CD4-positive, alpha-beta T cell treated with Interleukin-17A for 4 hours (primary cell): Measurements from ENCODE around the gene SNX4.
"Not testable (repeated sequence)": the region's sequence is repeated elsewhere in the genome, so short reads cannot be mapped to it uniquely, and the experiment has no call there.

Experiments used
- DNase-seq: peaks from one replicate; pipeline ENCODE4 v3.0.0-alpha.2; 2020; ENCODE audit warnings: mixed read lengths

SNX4 gene

DNA sequence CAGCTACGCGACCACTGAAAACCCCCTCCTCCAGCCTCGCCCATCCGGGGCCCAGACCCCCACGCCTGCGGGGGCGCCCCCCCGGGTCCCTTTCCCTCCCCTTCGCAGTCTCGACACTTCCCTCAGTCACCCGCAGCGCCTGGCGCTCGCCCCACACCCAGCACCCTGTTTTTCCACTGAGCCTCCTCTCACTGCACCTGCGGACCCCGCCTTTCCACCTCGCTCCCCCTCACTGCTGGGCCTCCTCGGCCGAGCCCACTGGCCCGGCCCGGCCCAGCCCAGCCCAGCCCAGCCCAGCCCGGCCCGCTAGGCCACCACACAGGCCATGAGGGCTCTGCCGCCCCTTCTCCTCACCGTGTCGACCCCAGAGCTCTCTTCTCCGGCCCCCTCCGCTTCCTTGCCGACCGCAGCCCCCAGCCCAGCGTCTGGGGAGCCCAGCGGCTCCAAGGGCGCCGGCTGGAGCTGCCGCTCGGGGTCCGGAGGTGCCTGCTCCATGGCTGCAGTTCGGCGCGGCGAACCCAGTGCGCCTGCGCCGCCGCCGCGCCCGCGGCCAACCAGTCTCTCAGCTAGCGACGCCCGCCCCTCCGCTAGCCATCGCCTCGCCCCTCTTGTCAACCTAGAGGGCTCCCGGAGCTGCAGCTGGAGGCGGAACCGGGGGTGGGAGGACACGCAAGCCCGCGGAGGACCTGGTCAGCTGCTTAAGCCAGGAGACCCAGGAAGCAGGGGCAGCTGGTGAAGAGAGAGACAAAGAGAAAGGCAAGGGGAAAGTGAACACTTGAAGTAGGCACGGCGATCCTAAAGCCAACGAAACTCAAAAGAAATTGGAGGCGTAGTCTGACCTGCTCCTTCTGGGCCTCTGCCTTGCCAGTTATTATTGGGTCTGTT lies at the start of gene SNX4:
Gene SNX4 (minus strand): TSS at position 525 of the 885 bp plus-strand sequence. CDS start 30 bp downstream, at position 495.
- DNase-seq = peak; percentile 91

- no peak for DNase-seq
These were observed 36.3 kb upstream of the SNX4 start for GRCh38 chr3:125556314-125556713.

DNA sequence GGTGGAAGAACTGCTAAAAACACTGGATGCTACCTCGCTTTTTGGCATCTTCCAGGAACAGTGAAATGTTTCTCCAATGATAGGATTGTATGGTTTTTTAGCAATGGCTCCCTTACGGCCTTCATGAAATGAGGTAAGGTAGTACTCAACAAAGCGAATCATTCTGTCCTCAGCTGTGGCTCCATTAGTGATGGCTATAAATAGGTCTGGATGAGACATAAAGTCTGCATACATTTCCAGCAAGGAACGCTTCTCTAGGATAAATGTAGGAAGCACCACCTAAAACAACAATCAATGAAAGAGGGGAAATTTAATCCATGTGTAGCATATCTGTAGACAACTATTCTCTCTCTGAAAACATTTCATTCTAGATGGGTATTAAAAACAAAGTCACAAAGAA lies 32.4 kb upstream of the SNX4 start:
- no peak for DNase-seq

DNA sequence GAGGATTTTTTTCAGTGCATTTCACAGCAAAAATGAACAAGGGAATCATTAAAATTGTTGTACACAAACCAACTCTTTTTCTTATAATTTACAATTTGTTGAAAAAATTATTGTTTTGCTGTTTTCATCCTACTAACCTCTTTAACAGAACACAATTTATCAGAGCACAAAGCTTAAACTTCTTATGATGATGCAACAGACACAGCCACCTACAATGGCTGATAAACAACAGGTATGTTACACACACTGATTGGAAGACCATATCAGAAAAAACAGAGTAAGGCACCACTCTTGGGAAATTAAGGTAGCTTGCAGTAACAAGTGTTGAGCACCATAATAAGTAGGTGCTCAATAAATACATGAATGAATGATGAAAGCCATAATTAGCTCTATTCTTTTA lies 8.9 kb upstream of the SNX4 start:
- DNase-seq = no peak

DNA sequence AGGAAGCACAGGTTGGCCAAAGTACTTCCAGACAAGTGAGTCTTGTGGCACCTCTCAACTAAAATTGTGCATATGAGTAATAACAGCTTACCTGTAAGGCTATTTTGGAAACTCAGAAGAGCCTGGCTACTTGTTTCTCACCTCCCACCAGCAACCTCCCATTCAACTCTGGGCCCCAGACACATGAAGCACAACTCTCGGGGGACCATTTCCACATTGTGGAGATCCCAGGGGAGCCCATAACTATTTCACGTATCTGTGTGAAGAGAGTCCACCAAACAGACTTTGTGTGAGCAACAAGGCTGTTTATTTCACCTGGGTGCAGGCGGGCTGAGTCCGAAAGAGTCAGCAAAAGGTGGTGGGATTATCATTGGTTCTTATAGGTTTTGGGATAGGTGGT lies 5.2 kb upstream of the SNX4 start:
- DNase-seq = no peak

GRCh38 chr3:125520563-125520919 lies 539 bp upstream of the SNX4 start:
- DNase-seq = not testable (repeated sequence)

DNA sequence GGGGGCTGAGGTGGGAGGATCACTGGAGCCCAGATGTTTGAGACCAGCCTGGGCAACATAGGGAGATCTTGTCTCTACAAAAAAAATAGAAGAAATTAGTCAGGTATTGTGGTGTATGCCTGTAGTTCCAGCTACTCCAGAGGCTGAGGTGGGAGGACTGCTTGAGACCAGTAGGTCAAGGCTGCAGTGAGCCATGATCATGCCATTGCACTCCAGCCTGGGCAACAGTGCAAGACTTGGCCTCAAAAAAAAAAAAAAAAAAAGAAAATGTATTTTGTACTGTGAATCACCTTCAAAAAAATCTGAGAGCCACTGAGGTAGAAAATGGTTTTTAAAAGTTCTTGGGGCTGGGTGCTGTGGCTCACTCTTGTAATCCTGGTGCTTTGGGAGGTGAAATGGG lies 4.6 kb downstream of the SNX4 start:
- DNase-seq = no peak

- DNase-seq = no peak
These were observed 6.4 kb downstream of the SNX4 start for GRCh38 chr3:125513490-125514115.

GRCh38 chr3:125512135-125512920 lies 7.7 kb downstream of the SNX4 start:
- peak; percentile 9 for DNase-seq

- DNase-seq = no peak
These were observed 8.4 kb downstream of the SNX4 start for GRCh38 chr3:125511420-125512118.

GRCh38 chr3:125507128-125507527 lies 12.9 kb downstream of the SNX4 start:
- no peak for DNase-seq

DNA sequence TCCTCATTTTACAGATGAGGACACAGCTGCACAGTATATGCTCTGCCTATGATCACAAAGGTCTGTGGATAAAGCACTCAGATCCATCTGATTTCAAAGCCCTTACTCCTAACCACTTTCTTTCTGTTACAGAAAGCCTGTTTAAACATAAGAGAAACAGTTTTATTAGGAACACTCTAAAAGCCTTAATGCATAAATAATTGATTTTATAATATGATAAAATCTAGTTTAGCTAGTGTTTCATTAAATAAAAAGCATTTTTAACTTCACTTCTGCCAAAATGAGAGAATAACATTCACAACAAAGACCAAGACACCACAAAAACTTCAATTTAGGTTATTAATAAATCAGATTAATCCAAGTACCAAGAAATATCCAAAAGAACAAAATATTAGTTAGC lies 21.4 kb downstream of the SNX4 start:
- no peak for DNase-seq

GRCh38 chr3:125496701-125497100 lies 23.3 kb downstream of the SNX4 start:
- no peak for DNase-seq

GRCh38 chr3:125482406-125482805 lies 37.6 kb downstream of the SNX4 start:
- no peak for DNase-seq

DNA sequence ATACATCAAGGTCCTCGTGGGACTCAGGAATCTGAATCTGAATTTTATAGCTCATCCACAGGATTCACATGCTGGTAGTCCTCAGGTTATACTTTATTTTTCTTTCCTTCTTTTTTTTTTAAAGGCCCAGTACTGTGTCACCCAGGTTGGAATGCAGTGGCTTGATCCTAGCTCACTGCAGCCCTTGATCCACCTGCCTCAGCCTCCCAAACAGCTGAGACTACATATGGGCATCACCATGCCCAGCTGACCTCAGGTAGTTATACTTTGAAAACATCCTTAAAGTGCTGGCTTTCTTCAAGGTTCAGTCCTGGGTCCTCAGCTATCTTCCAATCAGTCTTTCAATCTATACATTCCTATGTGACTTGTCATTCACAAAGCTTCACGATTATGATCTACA lies 38.2 kb downstream of the SNX4 start:
- no peak for DNase-seq

DNA sequence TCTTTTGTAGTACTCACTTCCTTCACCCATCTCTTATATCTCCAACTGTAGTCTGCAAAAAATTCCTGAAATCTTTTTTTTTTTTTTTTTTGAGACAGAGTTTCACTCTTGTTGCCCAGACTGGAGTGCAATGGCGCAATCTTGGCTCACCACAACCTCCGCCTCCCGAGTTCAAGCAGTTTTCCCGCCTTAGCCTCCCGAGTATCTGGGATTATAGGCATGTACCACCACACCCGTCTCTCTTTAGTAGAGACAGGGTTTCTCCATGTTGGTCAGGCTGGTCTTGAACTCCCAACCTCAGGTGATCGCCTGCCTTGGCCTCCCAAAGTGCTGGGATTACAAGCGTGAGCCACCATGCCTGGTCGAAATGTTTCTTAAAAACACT lies 38.6 kb downstream of the SNX4 start:
- not testable (repeated sequence) for DNase-seq

- DNase-seq = no peak
These were observed 39.2 kb downstream of the SNX4 start for GRCh38 chr3:125480656-125481374.

DNA sequence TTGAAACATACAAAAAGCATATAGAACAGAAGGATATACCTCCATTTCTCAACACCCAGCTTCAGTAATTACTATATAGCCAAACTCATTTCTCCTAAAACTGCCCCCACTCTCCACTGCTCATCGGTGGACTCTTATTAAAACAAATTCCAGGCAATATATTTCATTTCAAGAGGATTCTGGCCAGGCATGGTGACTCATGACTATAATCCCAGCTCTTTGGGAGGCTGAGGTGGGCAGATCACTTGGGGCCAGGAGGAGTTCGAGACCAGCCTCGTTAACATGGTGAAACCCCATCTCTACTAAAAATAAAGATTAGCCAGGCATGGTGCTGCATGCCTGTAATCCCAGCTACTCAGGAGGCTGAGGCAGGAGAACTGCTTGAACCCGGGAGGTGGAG lies 40.9 kb downstream of the SNX4 start:
- DNase-seq = no peak

DNA sequence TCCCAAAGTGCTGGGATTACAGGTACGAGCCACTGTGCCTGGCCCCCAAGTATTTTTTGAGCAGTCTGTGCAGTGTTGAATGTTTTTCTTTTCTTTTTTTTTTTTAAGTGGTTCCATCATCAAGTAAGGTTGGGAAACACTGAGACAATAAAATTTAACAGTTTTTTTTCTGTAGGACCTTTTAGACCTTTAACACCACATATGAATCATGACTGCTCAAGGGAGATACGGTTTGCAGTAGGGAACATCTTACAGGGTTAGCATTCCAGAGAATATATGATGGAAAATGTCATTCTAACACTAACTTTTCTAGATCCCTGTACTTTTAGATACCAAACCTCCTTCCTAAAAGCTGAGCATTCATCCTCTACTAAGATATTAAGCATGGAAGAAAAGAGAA lies 41.7 kb downstream of the SNX4 start:
- DNase-seq = no peak

DNA sequence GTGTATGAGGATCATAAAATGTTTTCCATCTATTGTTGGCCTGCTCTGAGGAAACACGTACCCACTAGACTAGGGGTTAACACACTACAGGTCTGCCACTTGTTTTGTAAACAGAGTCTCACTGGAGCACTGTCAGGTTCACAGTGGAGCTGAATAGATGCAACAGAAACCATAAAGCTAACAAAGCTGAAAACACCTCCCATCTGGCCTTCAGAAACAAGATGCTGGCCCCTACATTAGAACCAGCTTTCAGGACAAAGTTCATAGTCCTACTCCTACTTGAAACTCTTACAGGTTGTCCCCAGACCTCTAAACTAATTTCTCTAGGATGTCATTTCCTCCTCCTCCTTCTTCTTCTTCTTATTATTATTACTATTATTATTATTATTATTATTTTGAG lies 42.3 kb downstream of the SNX4 start:
- no peak for DNase-seq

DNA sequence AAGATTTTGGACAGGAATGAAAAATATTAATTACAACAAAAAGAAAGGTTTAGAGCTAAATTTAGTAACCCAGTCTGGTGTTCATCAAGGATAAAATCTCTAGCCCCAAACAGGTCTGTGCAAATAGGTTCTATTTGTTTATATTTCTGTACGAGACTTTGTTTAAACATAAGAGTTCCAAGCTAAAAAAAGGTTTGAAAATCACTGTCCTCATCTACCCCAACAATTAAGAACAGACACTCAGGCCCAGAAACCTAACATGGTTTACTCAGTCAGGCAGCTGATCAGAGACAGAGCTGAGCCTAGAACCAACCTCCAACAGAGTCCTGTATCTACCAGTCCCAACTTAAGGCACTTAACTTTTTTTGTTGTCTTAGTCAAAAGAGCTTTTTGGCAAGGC lies 49.3 kb downstream of the SNX4 start:
- DNase-seq = no peak

- DNase-seq = no peak
These were observed 57.2 kb downstream of the SNX4 start for GRCh38 chr3:125462722-125463299.
